ENCODE data around the gene DLG5. TPM values are rescaled to one million over a fixed set of nuclear protein-coding genes. Genes with fewer than 3 reads are reported as not detected.

Gene DLG5
- total and polyA plus RNA-seq, 9 of the 15 experiments (the other 6 are each of a cell fraction or from before 2014, with no cell fraction given) = 1.4 to 26.8 (median 11.2) TPM

DNA sequence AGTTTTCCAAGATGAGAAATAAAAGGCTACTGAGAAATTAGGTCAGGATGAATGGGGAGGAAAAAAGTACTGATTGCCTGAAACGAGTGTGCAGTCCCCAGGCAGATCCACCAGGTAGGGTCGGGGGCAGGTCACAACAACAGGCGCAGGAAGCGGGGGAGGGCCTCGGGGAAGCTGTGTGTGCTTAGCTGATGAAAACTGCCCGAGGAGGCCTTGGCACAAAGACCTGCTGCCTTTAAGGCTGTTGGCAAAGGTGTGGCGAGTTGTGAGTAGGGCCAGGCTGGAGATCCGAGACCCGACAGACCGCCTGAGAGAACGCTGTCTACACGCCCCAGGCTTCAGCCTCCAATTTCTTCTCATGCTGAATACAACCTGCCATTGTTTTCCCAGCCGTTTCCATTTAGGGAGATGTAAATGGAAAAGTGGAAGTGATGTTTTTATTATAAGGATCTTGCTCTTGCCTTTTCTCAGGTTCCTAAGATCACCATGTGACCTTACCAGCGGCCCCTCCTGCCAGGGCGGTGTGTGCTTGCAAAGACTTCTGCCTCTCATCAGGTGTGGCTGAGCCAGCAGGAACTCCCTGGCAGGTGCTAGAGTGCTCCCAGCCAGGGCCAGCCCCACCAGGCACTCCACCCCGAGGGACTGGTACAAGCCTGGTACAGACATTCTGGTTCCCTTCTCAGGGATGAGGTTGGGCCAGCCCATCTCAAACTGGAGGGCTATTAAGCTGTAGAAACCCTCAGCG is 60.8 kb downstream of the DLG5 start:
- ChIA-PET CTCF (ENCODE audit: low intra/inter-chr PET ratio) (no interaction called here), POLR2A (no interaction called here)
- FAIRE-seq (no peak), DNase-seq (ENCODE audit: extremely low read depth in 1 of 4, low spot score in 3 of 4) (no peak), ATAC-seq (peak; percentile 54)
- intact Hi-C loops (cut with micrococcal nuclease) (loop anchor here (1.0 kb wide), 1 partner anchor 26 kb away; no protein-coding TSS in a partner anchor), in situ Hi-C loops (cut with MboI) (no loop called here)
- 59% methylated on average over 17 of the region's 17 CpGs for WGBS (ENCODE audit: insufficient coverage, low coverage, missing lambda C conversion rate)
- Histone ChIP-seq H3K9me3 (replicated peaks; ENCODE audit: control insufficient read depth, insufficient read depth, low read depth, low read length) (no peaks in the 10 kb centered on the region), H3K4me2 (ENCODE audit: insufficient read depth, low read length) (no peak overlapping the region), H3K4me3 (no peak overlapping the region), H4K20me1 (replicated peaks; ENCODE audit: control insufficient read depth, insufficient read depth, low read length) (peaks cover 14% of the 10 kb centered on the region), H3K27ac (ENCODE audit: extremely low read depth, low read depth, low read length) (no peak overlapping the region), H3K4me1 (replicated peaks in 1 of 2; ENCODE audit: control insufficient read depth in 2 of 2, insufficient read depth in 2 of 2, low read length in 2 of 2) (peaks cover 0 to 7% of the 10 kb centered on the region in 2 experiments; a peak in 2 of 5 replicates), H2AFZ (ENCODE audit: low read depth, low read length) (no peak overlapping the region), H3K9ac (ENCODE audit: insufficient read depth in 1 of 2, low read depth in 2 of 2, low read length in 2 of 2) (peak overlapping the region in 1 of 2 experiments; percentile 11; a peak in 1 of 4 replicates), H3K27me3 (ENCODE audit: control insufficient read depth in 2 of 2, insufficient read depth in 2 of 2, low read length in 2 of 2) (no peaks in the 10 kb centered on the region), H3K36me3 (ENCODE audit: control insufficient read depth, insufficient read depth, low read length) (peaks cover 29% of the 10 kb centered on the region; the same call in 2 of the 3 replicates), H3K9me1 (ENCODE audit: control insufficient read depth, insufficient read depth, low read length) (peaks cover 10% of the 10 kb centered on the region), H3K79me2 (ENCODE audit: control insufficient read depth, insufficient read depth, low read length) (no peaks in the 10 kb centered on the region)
- TF ChIP-seq, protein P1, sequence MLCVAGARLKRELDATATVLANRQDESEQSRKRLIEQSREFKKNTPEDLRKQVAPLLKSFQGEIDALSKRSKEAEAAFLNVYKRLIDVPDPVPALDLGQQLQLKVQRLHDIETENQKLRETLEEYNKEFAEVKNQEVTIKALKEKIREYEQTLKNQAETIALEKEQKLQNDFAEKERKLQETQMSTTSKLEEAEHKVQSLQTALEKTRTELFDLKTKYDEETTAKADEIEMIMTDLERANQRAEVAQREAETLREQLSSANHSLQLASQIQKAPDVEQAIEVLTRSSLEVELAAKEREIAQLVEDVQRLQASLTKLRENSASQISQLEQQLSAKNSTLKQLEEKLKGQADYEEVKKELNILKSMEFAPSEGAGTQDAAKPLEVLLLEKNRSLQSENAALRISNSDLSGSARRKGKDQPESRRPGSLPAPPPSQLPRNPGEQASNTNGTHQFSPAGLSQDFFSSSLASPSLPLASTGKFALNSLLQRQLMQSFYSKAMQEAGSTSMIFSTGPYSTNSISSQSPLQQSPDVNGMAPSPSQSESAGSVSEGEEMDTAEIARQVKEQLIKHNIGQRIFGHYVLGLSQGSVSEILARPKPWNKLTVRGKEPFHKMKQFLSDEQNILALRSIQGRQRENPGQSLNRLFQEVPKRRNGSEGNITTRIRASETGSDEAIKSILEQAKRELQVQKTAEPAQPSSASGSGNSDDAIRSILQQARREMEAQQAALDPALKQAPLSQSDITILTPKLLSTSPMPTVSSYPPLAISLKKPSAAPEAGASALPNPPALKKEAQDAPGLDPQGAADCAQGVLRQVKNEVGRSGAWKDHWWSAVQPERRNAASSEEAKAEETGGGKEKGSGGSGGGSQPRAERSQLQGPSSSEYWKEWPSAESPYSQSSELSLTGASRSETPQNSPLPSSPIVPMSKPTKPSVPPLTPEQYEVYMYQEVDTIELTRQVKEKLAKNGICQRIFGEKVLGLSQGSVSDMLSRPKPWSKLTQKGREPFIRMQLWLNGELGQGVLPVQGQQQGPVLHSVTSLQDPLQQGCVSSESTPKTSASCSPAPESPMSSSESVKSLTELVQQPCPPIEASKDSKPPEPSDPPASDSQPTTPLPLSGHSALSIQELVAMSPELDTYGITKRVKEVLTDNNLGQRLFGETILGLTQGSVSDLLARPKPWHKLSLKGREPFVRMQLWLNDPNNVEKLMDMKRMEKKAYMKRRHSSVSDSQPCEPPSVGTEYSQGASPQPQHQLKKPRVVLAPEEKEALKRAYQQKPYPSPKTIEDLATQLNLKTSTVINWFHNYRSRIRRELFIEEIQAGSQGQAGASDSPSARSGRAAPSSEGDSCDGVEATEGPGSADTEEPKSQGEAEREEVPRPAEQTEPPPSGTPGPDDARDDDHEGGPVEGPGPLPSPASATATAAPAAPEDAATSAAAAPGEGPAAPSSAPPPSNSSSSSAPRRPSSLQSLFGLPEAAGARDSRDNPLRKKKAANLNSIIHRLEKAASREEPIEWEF (CRISPR knock-in tag; IDR thresholded peaks at IDR 0.05) = no peak
- TF ChIP-seq, protein P2, sequence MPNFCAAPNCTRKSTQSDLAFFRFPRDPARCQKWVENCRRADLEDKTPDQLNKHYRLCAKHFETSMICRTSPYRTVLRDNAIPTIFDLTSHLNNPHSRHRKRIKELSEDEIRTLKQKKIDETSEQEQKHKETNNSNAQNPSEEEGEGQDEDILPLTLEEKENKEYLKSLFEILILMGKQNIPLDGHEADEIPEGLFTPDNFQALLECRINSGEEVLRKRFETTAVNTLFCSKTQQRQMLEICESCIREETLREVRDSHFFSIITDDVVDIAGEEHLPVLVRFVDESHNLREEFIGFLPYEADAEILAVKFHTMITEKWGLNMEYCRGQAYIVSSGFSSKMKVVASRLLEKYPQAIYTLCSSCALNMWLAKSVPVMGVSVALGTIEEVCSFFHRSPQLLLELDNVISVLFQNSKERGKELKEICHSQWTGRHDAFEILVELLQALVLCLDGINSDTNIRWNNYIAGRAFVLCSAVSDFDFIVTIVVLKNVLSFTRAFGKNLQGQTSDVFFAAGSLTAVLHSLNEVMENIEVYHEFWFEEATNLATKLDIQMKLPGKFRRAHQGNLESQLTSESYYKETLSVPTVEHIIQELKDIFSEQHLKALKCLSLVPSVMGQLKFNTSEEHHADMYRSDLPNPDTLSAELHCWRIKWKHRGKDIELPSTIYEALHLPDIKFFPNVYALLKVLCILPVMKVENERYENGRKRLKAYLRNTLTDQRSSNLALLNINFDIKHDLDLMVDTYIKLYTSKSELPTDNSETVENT (CRISPR knock-in tag; IDR thresholded peaks at IDR 0.05) = no peak
- TF ChIP-seq PHF21A (IDR thresholded peaks at IDR 0.05; ENCODE audit: borderline replicate concordance, low read depth) = no peak
- TF ChIP-seq, protein P3, sequence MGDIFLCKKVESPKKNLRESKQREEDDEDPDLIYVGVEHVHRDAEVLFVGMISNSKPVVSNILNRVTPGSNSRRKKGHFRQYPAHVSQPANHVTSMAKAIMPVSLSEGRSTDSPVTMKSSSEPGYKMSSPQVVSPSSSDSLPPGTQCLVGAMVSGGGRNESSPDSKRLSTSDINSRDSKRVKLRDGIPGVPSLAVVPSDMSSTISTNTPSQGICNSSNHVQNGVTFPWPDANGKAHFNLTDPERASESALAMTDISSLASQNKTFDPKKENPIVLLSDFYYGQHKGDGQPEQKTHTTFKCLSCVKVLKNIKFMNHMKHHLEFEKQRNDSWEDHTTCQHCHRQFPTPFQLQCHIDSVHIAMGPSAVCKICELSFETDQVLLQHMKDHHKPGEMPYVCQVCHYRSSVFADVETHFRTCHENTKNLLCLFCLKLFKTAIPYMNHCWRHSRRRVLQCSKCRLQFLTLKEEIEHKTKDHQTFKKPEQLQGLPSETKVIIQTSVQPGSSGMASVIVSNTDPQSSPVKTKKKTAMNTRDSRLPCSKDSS (IDR thresholded peaks at IDR 0.05; ENCODE audit: low read depth, partially characterized antibody) = no peak
- no TSS peak for BruUV-seq (replicated peaks)
